ENCODE measurements around the gene G2E3. TPM values are rescaled to one million over a fixed set of nuclear protein-coding genes. Genes with fewer than 3 reads are reported as not detected.
"Not testable (repeated sequence)": the region's sequence is repeated elsewhere in the genome, so short reads cannot be mapped to it uniquely, and the experiment has no call there.

The G2E3 gene
- total RNA-seq, 1 experiment from 2014 or later, result 41.1 TPM

DNA sequence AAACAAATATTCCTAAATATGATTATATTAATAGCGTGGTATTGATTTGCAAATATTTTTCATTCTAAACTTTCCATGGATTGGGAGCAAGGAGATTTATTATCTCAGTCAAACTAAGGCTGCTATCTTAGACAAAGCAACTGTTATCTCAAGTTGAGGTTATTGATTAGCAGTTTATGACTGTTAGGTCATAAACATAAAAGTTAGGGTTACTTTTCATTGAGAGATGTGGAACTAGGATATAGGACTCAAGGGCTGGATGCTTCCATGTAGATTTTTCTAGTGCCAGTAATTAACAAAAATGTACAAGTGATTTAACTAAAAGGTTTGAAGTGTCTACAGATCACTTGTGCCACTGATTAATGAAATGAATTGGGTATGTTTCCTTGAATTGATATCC, 82.2 kb downstream of the G2E3 start:
- no peak for DNase-seq
- Histone ChIP-seq H3K36me3 (replicated peaks; ENCODE audit: control insufficient read depth, insufficient read depth, low read length) (peaks cover 3% of the 10 kb centered on the region), H3K27me3 (ENCODE audit: control insufficient read depth, insufficient read depth, low read length) (no peaks in the 10 kb centered on the region), H3K4me3 (ENCODE audit: insufficient read depth, low read depth, low read length) (no peak overlapping the region)

DNA sequence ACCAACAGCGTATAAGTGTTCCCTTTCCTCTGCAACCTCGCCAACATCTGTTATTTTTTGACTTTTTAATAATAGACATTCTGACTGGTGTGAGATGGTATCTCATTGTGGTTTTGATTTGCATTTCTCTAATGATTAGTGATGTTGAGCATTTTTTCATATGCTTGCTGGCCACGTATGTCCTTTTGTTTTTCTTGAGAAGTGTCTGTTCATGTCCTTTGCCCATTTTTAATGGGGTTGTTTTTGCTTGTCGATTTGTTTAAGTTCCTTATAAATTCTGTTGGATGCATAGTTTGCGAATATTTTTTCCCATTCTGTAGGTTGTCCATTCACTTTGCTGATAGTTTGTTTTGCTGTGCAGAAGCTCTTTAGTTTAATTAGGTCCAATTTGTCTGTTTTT, 85.5 kb downstream of the G2E3 start:
- H3K27me3 ChIP-seq (ENCODE audit: control insufficient read depth, insufficient read depth, low read length); H3K36me3 ChIP-seq (replicated peaks; ENCODE audit: control insufficient read depth, insufficient read depth, low read length); H3K4me3 ChIP-seq (ENCODE audit: insufficient read depth, low read depth, low read length); DNase-seq: not testable (repeated sequence)

DNA sequence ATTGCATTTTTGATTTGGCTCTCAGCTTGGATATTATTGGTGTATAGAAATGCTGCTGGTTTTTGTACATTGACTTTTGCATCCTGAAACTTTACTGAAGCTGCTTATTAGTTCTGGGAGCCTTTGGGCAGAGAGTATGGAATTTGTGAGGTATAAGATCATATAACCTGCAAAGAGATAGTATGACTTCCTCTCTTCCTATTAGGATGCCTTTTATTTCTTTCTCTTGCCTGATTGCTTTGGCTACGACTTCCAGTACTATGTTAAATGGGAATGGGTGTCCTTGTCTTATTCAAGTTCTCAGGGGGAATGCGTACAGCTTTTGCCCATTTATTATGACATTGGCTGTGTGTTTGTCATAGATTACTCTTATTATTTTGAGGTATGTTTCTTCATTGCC, 86.6 kb downstream of the G2E3 start:
- no peaks in the 10 kb centered on the region for H3K27me3 ChIP-seq (ENCODE audit: control insufficient read depth, insufficient read depth, low read length)
- no peak for DNase-seq
- H3K4me3 ChIP-seq (ENCODE audit: insufficient read depth, low read depth, low read length), result no peak overlapping the region
- peaks cover 3% of the 10 kb centered on the region for H3K36me3 ChIP-seq (replicated peaks; ENCODE audit: control insufficient read depth, insufficient read depth, low read length)

DNA sequence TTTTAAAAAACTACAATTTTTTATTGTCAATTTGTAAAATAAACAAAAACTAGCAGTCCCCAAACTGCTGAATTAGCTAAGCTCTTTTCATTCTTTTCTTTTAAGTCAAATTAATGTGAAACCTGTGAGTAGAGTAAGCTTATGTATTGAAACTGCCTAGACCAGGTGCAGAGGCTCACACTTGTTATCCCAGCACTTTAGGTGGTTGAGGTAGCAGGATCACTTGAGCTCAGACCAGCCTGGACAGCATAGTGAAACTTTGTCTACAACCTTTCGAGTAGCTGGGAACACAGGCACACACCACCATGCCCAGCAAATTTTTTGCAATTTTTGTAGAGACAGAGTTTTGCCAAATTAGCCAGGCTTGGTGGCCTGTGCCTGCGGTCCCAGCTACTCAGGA, 89.5 kb downstream of the G2E3 start:
- Histone ChIP-seq H3K27me3 (ENCODE audit: control insufficient read depth, insufficient read depth, low read length) (no peaks in the 10 kb centered on the region), H3K4me3 (ENCODE audit: insufficient read depth, low read depth, low read length) (no peak overlapping the region), H3K36me3 (replicated peaks; ENCODE audit: control insufficient read depth, insufficient read depth, low read length) (peaks cover 11% of the 10 kb centered on the region)
- no peak for DNase-seq

DNA sequence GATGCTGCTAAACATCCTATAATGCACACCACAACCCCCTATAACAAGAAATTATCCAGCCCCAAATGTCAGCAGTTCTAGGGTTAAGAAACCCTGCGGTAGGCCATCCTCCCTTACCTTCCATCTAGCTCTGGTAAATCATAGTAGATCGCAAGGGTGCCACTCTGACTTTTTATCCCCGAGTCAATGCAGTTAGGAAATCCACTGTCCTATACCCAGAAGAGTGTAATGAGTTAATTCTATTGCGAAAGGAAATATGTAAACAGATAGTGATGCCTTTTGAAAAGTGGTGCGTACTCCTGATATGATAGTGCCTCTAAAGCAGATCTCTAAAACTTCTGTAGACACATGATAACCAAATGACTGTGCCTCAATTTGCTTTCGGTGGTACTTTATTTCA, 93.0 kb downstream of the G2E3 start:
- DNase-seq, result no peak
- no peaks in the 10 kb centered on the region for H3K27me3 ChIP-seq (ENCODE audit: control insufficient read depth, insufficient read depth, low read length)
- H3K4me3 ChIP-seq (ENCODE audit: insufficient read depth, low read depth, low read length), result no peak overlapping the region
- H3K36me3 ChIP-seq (replicated peaks; ENCODE audit: control insufficient read depth, insufficient read depth, low read length), result peaks cover 11% of the 10 kb centered on the region

DNA sequence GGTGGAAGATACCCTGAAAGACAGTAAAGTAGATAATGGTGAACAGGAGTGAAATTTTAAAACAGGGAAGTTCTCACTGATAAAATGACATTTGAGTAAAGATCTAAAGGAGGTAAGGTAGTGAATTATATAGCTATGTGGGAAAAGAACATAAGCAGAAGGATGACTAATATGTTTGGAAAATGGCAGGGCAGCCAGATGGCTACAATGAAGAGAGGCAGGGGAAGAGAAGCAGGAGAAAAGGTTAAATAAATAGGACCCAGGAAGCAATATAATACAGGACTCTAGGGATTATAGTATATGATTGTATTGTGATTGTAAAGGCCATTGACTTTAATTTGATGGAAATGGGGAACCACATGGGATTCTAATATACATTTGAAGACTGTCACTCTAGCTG, 96.2 kb downstream of the G2E3 start:
- peaks cover 12% of the 10 kb centered on the region for H3K36me3 ChIP-seq (replicated peaks; ENCODE audit: control insufficient read depth, insufficient read depth, low read length)
- H3K4me3 ChIP-seq (ENCODE audit: insufficient read depth, low read depth, low read length), result no peak overlapping the region
- no peak for DNase-seq
- no peaks in the 10 kb centered on the region for H3K27me3 ChIP-seq (ENCODE audit: control insufficient read depth, insufficient read depth, low read length)

DNA sequence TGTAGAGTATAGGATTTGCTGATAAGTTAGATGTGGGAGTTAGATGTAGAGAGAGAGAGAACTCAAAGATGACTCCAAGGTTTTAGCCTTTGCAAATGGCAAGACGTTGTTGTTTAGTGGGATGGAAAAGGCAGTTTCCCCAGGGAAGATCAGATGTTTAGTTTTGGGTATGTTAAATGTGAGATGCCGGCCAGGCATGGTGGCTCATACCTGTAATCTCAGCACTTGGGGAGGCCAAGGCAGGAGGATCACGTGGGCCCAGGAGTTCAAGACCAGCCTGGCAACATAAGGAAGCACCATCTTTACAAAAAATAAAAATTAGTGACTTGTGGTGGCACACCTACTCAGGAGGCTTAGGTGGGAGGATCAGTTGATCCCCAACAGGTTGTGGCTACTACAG, 96.7 kb downstream of the G2E3 start:
- H3K36me3 ChIP-seq (replicated peaks; ENCODE audit: control insufficient read depth, insufficient read depth, low read length), result peaks cover 12% of the 10 kb centered on the region

DNA sequence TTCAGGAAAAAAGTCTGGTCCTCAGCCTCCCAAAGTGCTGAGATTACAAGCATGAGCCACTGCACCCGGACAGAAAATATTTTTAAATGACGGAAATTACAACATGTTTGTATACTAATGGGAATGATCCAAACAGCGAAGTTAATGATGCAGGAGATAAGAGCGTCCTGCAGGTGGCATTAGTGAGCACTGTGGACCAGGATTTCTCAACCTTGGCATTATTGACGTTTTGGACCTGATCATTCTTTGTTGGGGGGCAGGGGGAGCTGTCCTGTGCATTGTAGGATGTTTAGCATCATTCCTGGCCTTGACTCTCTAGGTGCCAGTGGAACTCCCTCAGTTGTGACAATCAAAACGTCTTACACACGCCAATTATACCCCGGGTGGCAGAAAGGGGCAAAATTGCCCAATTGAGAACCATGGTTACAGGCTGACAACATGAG, 97.3 kb downstream of the G2E3 start:
- DNase-seq, result peak; percentile 13
- H3K4me3 ChIP-seq (ENCODE audit: insufficient read depth, low read depth, low read length), result no peak overlapping the region
- no peaks in the 10 kb centered on the region for H3K27me3 ChIP-seq (ENCODE audit: control insufficient read depth, insufficient read depth, low read length)
- H3K36me3 ChIP-seq (replicated peaks; ENCODE audit: control insufficient read depth, insufficient read depth, low read length), result peaks cover 12% of the 10 kb centered on the region

More for the DNA sequence above, 96.7 kb downstream of the G2E3 start:
- Histone ChIP-seq H3K27me3 (ENCODE audit: control insufficient read depth, insufficient read depth, low read length) (no peaks in the 10 kb centered on the region), H3K4me3 (ENCODE audit: insufficient read depth, low read depth, low read length) (no peak overlapping the region)
- no peak for DNase-seq

DNA sequence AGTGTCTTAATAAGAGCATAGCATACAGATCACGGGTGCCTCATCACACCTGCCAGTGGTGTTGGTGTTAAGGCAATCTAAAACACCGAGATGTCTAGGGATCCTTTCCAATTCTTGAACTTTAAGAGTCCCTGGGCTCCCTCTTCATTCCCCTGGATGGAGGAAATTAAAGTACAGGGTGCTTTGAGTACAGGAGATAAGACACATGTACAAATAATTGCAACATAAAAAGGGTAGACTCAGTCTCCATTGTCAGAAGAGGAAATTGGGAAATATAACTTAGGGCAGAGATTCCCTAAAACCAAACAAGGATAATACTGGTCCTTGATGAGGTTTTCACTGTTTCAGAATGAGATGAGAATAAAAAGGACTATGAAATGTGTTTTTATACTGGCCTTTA, 98.1 kb downstream of the G2E3 start:
- Histone ChIP-seq H3K4me3 (ENCODE audit: insufficient read depth, low read depth, low read length) (no peak overlapping the region), H3K27me3 (ENCODE audit: control insufficient read depth, insufficient read depth, low read length) (no peaks in the 10 kb centered on the region), H3K36me3 (replicated peaks; ENCODE audit: control insufficient read depth, insufficient read depth, low read length) (peaks cover 7% of the 10 kb centered on the region)
- DNase-seq, result no peak

DNA sequence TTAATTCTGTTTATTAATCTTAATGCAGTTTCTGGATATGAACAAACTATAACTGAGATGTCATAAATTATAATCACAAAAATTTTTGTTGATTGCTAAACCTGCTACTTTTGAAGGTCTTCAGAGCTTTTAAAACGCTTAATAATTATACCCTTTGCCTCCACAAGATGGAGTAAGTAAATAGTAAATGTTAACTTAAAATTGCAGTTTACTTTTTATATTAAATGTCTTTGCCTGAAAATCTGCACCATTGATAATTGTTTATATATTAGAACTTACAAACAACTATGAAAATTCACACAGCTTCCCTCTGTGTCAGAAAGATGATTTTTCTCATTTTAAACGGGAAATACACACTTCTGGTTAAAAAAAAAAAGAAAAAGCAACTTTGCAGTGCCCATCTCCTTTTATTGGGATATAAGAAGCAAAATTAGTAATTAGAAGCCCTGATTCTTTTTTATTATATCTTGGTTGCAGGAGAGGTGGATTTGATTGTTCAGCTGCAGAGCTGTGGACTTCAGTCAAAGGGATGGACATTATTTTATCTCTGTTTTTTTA, 98.7 kb downstream of the G2E3 start:
- Histone ChIP-seq H3K27me3 (ENCODE audit: control insufficient read depth, insufficient read depth, low read length) (no peaks in the 10 kb centered on the region), H3K4me3 (ENCODE audit: insufficient read depth, low read depth, low read length) (no peak overlapping the region), H3K36me3 (replicated peaks; ENCODE audit: control insufficient read depth, insufficient read depth, low read length) (peaks cover 6% of the 10 kb centered on the region)
- DNase-seq, result no peak

DNA sequence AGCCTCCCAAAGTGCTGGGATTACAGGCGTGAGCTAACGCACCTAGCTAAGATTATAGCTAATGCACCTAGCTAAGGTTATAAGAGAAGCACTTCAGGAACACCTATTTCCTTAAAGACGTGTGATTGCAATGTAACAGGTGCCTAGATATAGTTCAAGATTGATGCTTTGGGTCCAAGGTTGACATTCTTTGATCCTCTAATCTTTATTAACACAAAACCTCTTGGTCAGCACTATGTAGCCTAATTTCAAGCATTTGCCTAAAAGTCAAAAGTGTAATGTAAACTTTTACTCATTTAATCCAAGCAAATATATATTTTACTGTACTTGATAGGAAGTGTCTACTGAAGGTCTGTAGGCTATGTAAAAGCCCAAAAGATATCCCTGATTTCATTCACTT, 99.7 kb downstream of the G2E3 start:
- no peak for DNase-seq
- Histone ChIP-seq H3K27me3 (ENCODE audit: control insufficient read depth, insufficient read depth, low read length) (no peaks in the 10 kb centered on the region), H3K4me3 (ENCODE audit: insufficient read depth, low read depth, low read length) (no peak overlapping the region), H3K36me3 (replicated peaks; ENCODE audit: control insufficient read depth, insufficient read depth, low read length) (peaks cover 2% of the 10 kb centered on the region; the same call in 1 of the 2 replicates)

DNA sequence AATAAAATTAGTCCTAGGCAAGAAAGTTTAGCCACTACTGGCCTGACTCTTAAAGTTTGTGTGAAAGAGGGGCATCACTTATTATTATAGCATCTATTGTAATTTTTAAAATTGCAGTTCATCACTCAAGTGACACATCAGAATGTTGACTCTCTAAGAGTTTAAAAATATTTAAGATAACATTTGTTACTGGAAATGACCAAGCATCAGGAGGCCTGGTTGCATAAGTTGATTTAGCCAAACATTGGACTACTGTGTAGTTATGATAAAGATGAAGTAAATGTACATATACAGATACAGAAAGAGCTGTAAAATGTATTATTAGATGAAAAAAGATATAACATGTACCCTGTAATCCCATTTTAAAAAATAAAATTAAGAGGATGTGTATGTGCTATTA, 110.6 kb downstream of the G2E3 start:
- Histone ChIP-seq H3K27me3 (ENCODE audit: control insufficient read depth, insufficient read depth, low read length) (no peaks in the 10 kb centered on the region), H3K4me3 (ENCODE audit: insufficient read depth, low read depth, low read length) (no peak overlapping the region), H3K36me3 (replicated peaks; ENCODE audit: control insufficient read depth, insufficient read depth, low read length) (no peaks in the 10 kb centered on the region; the same call in 1 of the 2 replicates)
- DNase-seq, result no peak

Other genes starting within 250 kb of the G2E3 start
- 84.5 and 84.7 TPM in 2 replicates for gene SCFD1, start 63.2 kb downstream of the G2E3 start, total RNA-seq (2014; rRNA removed; shearing (Covaris generic))

Data from H7 (cell line).